GM12873 (cell line): ENCODE data around the gene AFF3.

Source experiments
- CTCF ChIP-seq: IDR thresholded peaks from 2 replicates; pipeline ENCODE4 v1.5.1; 2012; ENCODE audit warnings: low read depth, mild to moderate bottlenecking, moderate library complexity, low read length, control low read depth; ENCODE audit not compliant: insufficient read depth; ENCODE audit errors: missing control alignments

The AFF3 gene

GRCh38 chr2:100011272-100011731 lies 131.1 kb downstream of the AFF3 start:
- no peak for TF ChIP-seq CTCF

- no peak for TF ChIP-seq CTCF
These were observed 131.8 kb downstream of the AFF3 start for GRCh38 chr2:100010606-100011005.

GRCh38 chr2:100009743-100010142 lies 132.6 kb downstream of the AFF3 start:
- no peak for TF ChIP-seq CTCF

- TF ChIP-seq CTCF = no peak
These were observed 133.4 kb downstream of the AFF3 start for GRCh38 chr2:100008956-100009355.

- TF ChIP-seq CTCF = no peak
These were observed 135.9 kb downstream of the AFF3 start for GRCh38 chr2:100006516-100006915.

GRCh38 chr2:100004959-100005387 lies 137.4 kb downstream of the AFF3 start:
- TF ChIP-seq CTCF = no peak

GRCh38 chr2:100004348-100004884 lies 138.0 kb downstream of the AFF3 start:
- TF ChIP-seq CTCF = no peak
